HG03558 (cell line): ENCODE results near the gene HSF2BP.
"Not testable (repeated sequence)": the region's sequence is repeated elsewhere in the genome, so short reads cannot be mapped to it uniquely, and the experiment has no call there.

Experiments used
- ATAC-seq: cut with Tn5 transposase; IDR thresholded peaks from one replicate; pipeline ENCODE4 v1.9.1; 2021; ENCODE audit warnings: moderate number of reproducible peaks; ENCODE audit not compliant: unreplicated experiment; ENCODE audit errors: extremely low read depth

HSF2BP gene

GRCh38 chr21:43653626-43654025, 5.7 kb downstream of the HSF2BP start:
- ATAC-seq, result no peak

GRCh38 chr21:43652616-43653015, 6.7 kb downstream of the HSF2BP start:
- no peak for ATAC-seq

GRCh38 chr21:43651926-43652325, 7.4 kb downstream of the HSF2BP start:
- ATAC-seq, result not testable (repeated sequence)

- ATAC-seq, result no peak
These were observed 11.1 kb downstream of the HSF2BP start for GRCh38 chr21:43648171-43648570.

- ATAC-seq, result no peak
These were observed 12.6 kb downstream of the HSF2BP start for GRCh38 chr21:43646550-43647260.

GRCh38 chr21:43645976-43646375, 13.3 kb downstream of the HSF2BP start:
- no peak for ATAC-seq

- ATAC-seq, result no peak
These were observed 14.0 kb downstream of the HSF2BP start for GRCh38 chr21:43645136-43645891.

GRCh38 chr21:43644609-43645008, 14.7 kb downstream of the HSF2BP start:
- ATAC-seq, result no peak

GRCh38 chr21:43644071-43644470, 15.2 kb downstream of the HSF2BP start:
- ATAC-seq, result no peak

GRCh38 chr21:43643193-43643592, 16.1 kb downstream of the HSF2BP start:
- ATAC-seq, result no peak

GRCh38 chr21:43640400-43640799, 18.9 kb downstream of the HSF2BP start:
- no peak for ATAC-seq

GRCh38 chr21:43639470-43640353, 19.6 kb downstream of the HSF2BP start:
- no peak for ATAC-seq

- ATAC-seq, result no peak
These were observed 21.6 kb downstream of the HSF2BP start for GRCh38 chr21:43637530-43638158.

GRCh38 chr21:43635436-43635835, 23.9 kb downstream of the HSF2BP start:
- no peak for ATAC-seq

- no peak for ATAC-seq
These were observed 24.7 kb downstream of the HSF2BP start for GRCh38 chr21:43634618-43635017.

- no peak for ATAC-seq
These were observed 26.8 kb downstream of the HSF2BP start for GRCh38 chr21:43632373-43632905.

GRCh38 chr21:43631411-43632107, 27.7 kb downstream of the HSF2BP start:
- ATAC-seq, result no peak

GRCh38 chr21:43627527-43627926, 31.8 kb downstream of the HSF2BP start:
- ATAC-seq, result no peak

GRCh38 chr21:43626390-43626789, 32.9 kb downstream of the HSF2BP start:
- no peak for ATAC-seq
